AG04450 (cell line): ENCODE results near the gene CEP192. TPM values are rescaled to one million over a fixed set of nuclear protein-coding genes. Genes with fewer than 3 reads are reported as not detected.

Experiments
- CTCF ChIA-PET: fragments of 300-600, 350-600 bp; formaldehyde crosslinking; extraction: SDS; loops from one replicate; lab custom pipeline; 2022; ENCODE audit warnings: antibody characterized with exemption, inconsistent platforms; lab: Charles Lee
- POLR2A ChIA-PET: fragments of 350-600 bp; formaldehyde crosslinking; extraction: SDS; loops from one replicate; lab custom pipeline; 2021; ENCODE audit warnings: antibody characterized with exemption, inconsistent platforms; lab: Yijun Ruan, JAX
- DNase-seq: peaks from one replicate; pipeline ENCODE4 v3.0.0-alpha.2; 2011; ENCODE audit warnings: low read depth, low spot score
- H3K27ac ChIP-seq: one replicate; pipeline ENCODE4 v1.5.1; 2012; ENCODE audit warnings: low read depth, low read length, control low read depth
- H3K27me3 ChIP-seq: one replicate; pipeline ENCODE4 v1.6.0; 2012; ENCODE audit warnings: low read length; ENCODE audit not compliant: control insufficient read depth, insufficient read depth
- H3K4me3 ChIP-seq: 2 replicates; pipeline ENCODE4 v1.5.1; 2011; ENCODE audit warnings: mild to moderate bottlenecking, low read depth, low read length, control low read depth
- H3K9me3 ChIP-seq: 2 replicates; pipeline ENCODE4 v1.5.1; 2012; ENCODE audit warnings: low read length; ENCODE audit not compliant: control insufficient read depth, insufficient read depth
- CTCF ChIP-seq: IDR thresholded peaks from 2 replicates; pipeline ENCODE4 v1.5.1; 2011; ENCODE audit warnings: low read depth, low read length, control low read depth, inconsistent platforms
- polyA plus RNA-seq: library from polyadenylated mRNA; depleted of rRNA; stranded (reverse); fragments of >200 nt; gene quantifications from 2 replicates; pipeline ENCODE4 v1.2.3, GENCODE V29; 2011

Gene CEP192
- polyA plus RNA-seq, 1 experiment, result 21.1 TPM

GRCh38 chr18:13158428-13158827 lies 167.3 kb downstream of the CEP192 start:
- TF ChIP-seq CTCF, result no peak
- peaks cover 5% of the 10 kb centered on the region; the same call in 1 of the 2 replicates for H3K9me3 ChIP-seq
- CTCF ChIA-PET, result interaction anchor here (0.6 to 3.1 kb wide), 19 partner anchors 10 to 997 kb away, joined by 3 to 27 read pairs (median 5); no protein-coding TSS in a partner anchor
- POLR2A ChIA-PET, result no interaction called here
- H3K27ac ChIP-seq, result no peak overlapping the region
- no peak for DNase-seq
- H3K27me3 ChIP-seq, result peaks cover 3% of the 10 kb centered on the region
- no peak overlapping the region for H3K4me3 ChIP-seq

GRCh38 chr18:13159579-13159978 lies 168.4 kb downstream of the CEP192 start:
- Histone ChIP-seq H3K27me3 (peaks cover 3% of the 10 kb centered on the region), H3K9me3 (peaks cover 5% of the 10 kb centered on the region), H3K27ac (no peak overlapping the region), H3K4me3 (no peak overlapping the region)
- POLR2A ChIA-PET, result no interaction called here
- peak; percentile 89 for TF ChIP-seq CTCF
- CTCF ChIA-PET, result interaction anchor here (0.6 to 3.1 kb wide), 35 partner anchors 8 to 435 kb away, joined by 3 to 27 read pairs (median 5); partner anchors contain the start of gene CEP192
- peak; percentile 41 for DNase-seq

- Histone ChIP-seq H3K27me3 (peaks cover under 1% of the 10 kb centered on the region), H3K4me3 (no peak overlapping the region), H3K9me3 (peaks cover 5% of the 10 kb centered on the region), H3K27ac (no peak overlapping the region)
- ChIA-PET POLR2A (no interaction called here), CTCF (interaction anchor here (1.0 to 3.1 kb wide), 3 partner anchors 38 to 436 kb away, joined by 3 to 14 read pairs (median 6); no protein-coding TSS in a partner anchor)
- no peak for TF ChIP-seq CTCF
- no peak for DNase-seq
Observed at GRCh38 chr18:13161276-13161899, 170.2 kb downstream of the CEP192 start.

- POLR2A ChIA-PET, result no interaction called here
- DNase-seq, result no peak
- no peak overlapping the region for H3K4me3 ChIP-seq
- no peaks in the 10 kb centered on the region; the same call in 1 of the 2 replicates for H3K9me3 ChIP-seq
- TF ChIP-seq CTCF, result no peak
- H3K27me3 ChIP-seq, result no peaks in the 10 kb centered on the region
- CTCF ChIA-PET, result no interaction called here
- H3K27ac ChIP-seq, result no peak overlapping the region
Observed at GRCh38 chr18:13163167-13163927, 172.2 kb downstream of the CEP192 start.

GRCh38 chr18:13164406-13164805 lies 173.2 kb downstream of the CEP192 start:
- POLR2A ChIA-PET, result no interaction called here
- Histone ChIP-seq H3K27ac (no peak overlapping the region), H3K4me3 (no peak overlapping the region), H3K27me3 (no peaks in the 10 kb centered on the region), H3K9me3 (no peaks in the 10 kb centered on the region; the same call in 1 of the 2 replicates)
- no peak for DNase-seq
- CTCF ChIA-PET, result no interaction called here
- no peak for TF ChIP-seq CTCF
